Trophoblast cell (in vitro differentiated cells and primary cell): ENCODE data around the gene HNRNPA1L2.

ENCODE experiments used
- DNase-seq, 2 donors: peaks; one replicate each; pipeline ENCODE4 v3.0.0-alpha.2; 2016
- H2AFZ ChIP-seq: 2 replicates; pipeline ENCODE4 v1.6.1; 2013; ENCODE audit warnings: low read length, moderate library complexity, mild to moderate bottlenecking; ENCODE audit not compliant: insufficient read depth, poor library complexity
- H2AK5ac ChIP-seq: 2 replicates; pipeline ENCODE4 v1.6.1; 2013; ENCODE audit warnings: mild to moderate bottlenecking, low read length
- H2BK120ac ChIP-seq: 2 replicates; pipeline ENCODE4 v1.6.1; 2013; ENCODE audit warnings: low read length, mild to moderate bottlenecking, moderate library complexity; ENCODE audit not compliant: insufficient read depth, poor library complexity
- H2BK12ac ChIP-seq: 2 replicates; pipeline ENCODE4 v1.6.1; 2013; ENCODE audit warnings: mild to moderate bottlenecking, low read length, moderate library complexity
- H2BK5ac ChIP-seq: 2 replicates; pipeline ENCODE4 v1.6.1; 2013; ENCODE audit warnings: low read length, low read depth, moderate library complexity, mild to moderate bottlenecking; ENCODE audit not compliant: poor library complexity
- H3K14ac ChIP-seq: 2 replicates; pipeline ENCODE4 v1.6.1; 2013; ENCODE audit warnings: mild to moderate bottlenecking, low read length
- H3K18ac ChIP-seq: 2 replicates; pipeline ENCODE4 v1.6.1; 2013; ENCODE audit warnings: mild to moderate bottlenecking, low read length
- H3K23ac ChIP-seq: 2 replicates; pipeline ENCODE4 v1.6.1; 2013; ENCODE audit warnings: low read length
- H3K27ac ChIP-seq: 2 replicates; pipeline ENCODE4 v1.5.1; 2013; ENCODE audit warnings: low read depth, mild to moderate bottlenecking, inconsistent platforms, low read length, moderate library complexity
- H3K27me3 ChIP-seq: 2 replicates; pipeline ENCODE4 v1.6.1; 2013; ENCODE audit warnings: inconsistent platforms, mild to moderate bottlenecking, low read length, moderate library complexity; ENCODE audit not compliant: insufficient read depth
- H3K36me3 ChIP-seq, 2 experiments: 1 replicate in 1 of 2; 2 replicates in 1 of 2; pipeline ENCODE4 v1.6.1; 2013; ENCODE audit warnings: low read length in 2 of 2, mild to moderate bottlenecking in 2 of 2, moderate library complexity in 1 of 2; ENCODE audit not compliant: insufficient read depth in 2 of 2, control insufficient read depth in 1 of 2
- H3K4ac ChIP-seq: 2 replicates; pipeline ENCODE4 v1.6.1; 2013; ENCODE audit warnings: low read depth, mild to moderate bottlenecking, low read length, moderate library complexity
- H3K4me1 ChIP-seq, 2 experiments: 1 replicate in 1 of 2; 2 replicates in 1 of 2; pipeline ENCODE4 v1.6.1; 2013; ENCODE audit warnings: low read length in 2 of 2, mild to moderate bottlenecking in 2 of 2, moderate library complexity in 1 of 2; ENCODE audit not compliant: insufficient read depth in 2 of 2, control insufficient read depth in 1 of 2
- H3K4me2 ChIP-seq: 2 replicates; pipeline ENCODE4 v1.6.1; 2013; ENCODE audit warnings: inconsistent platforms, mild to moderate bottlenecking, low read length, moderate library complexity
- H3K4me3 ChIP-seq: 2 replicates; pipeline ENCODE4 v1.5.1; 2013; ENCODE audit warnings: mild to moderate bottlenecking, low read depth, low read length, inconsistent platforms
- H3K79me1 ChIP-seq: one replicate; pipeline ENCODE4 v1.6.1; 2013; ENCODE audit warnings: low read length
- H3K79me2 ChIP-seq: 2 replicates; pipeline ENCODE4 v1.6.1; 2013; ENCODE audit warnings: low read length, mild to moderate bottlenecking; ENCODE audit not compliant: control insufficient read depth, insufficient read depth, poor library complexity
- H3K9ac ChIP-seq: 2 replicates; pipeline ENCODE4 v1.6.1; 2013; ENCODE audit warnings: mild to moderate bottlenecking, low read length
- H3K9me3 ChIP-seq: 2 replicates; pipeline ENCODE4 v1.6.1; 2013; ENCODE audit warnings: low read depth, mild to moderate bottlenecking, control low read depth, inconsistent platforms, low read length; ENCODE audit not compliant: insufficient read depth
- H4K12ac ChIP-seq: 2 replicates; pipeline ENCODE4 v1.6.1; 2013; ENCODE audit warnings: low read depth, mild to moderate bottlenecking, low read length, moderate library complexity
- H4K8ac ChIP-seq: 2 replicates; pipeline ENCODE4 v1.6.1; 2013; ENCODE audit warnings: low read depth, mild to moderate bottlenecking, low read length, moderate library complexity
- H4K91ac ChIP-seq: one replicate; pipeline ENCODE4 v1.6.1; 2013; ENCODE audit warnings: low read depth, mild to moderate bottlenecking, low read length, moderate library complexity
- WGBS: extraction: QIAGEN DNeasy Blood & Tissue Kit; methylation state at CpG from one replicate; pipeline ENCODE4 v1.1.7; 2013; ENCODE audit warnings: missing lambda C conversion rate; ENCODE audit not compliant: insufficient read length, insufficient coverage; ENCODE audit errors: extremely low coverage; 5-methylcytosine and 5-hydroxymethylcytosine counted together

HNRNPA1L2 gene

DNA sequence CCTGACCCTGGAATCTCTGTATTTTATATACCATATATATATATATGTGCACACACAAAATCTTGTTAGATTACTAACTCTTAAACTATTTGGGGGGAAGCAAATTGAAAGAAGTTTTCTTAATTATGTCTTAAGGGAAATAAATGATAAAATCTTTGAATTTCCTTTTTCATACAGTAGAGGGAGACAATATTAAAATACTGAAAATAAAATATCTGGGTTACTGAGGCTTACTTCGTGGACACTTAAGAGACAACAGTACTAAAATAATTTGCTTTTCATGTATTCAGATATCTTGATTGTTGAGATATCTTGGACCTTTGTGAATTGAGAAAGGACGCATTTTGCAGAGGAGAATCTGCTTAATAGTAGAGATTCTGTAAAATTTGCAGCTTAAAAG, 27.4 kb downstream of the HNRNPA1L2 start:
- H4K12ac ChIP-seq = no peak overlapping the region
- H2AFZ ChIP-seq = no peak overlapping the region
- WGBS = no CpG with 5 or more reads among the region's 2 CpGs

DNA sequence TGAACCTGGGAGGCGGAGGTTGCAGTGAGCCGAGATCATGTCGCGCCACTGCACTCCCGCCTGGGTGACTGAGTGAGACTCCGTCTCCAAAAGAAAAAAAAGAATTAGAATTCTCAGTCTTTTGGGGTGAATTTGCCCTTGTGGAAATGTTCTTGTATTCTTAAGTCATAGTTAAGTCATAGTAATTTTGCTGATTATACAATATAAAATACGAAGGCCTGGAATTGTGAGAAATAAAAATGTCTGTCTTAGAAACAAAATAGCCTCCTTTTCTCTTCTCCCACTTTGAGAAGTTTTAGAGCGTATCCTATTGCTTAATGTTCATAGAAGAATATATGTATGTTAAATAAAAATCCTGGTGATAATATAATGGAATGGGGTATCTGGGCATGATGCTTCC, 28.5 kb downstream of the HNRNPA1L2 start:
- DNase-seq = no peak
- Histone ChIP-seq H4K12ac (no peak overlapping the region), H3K36me3 (peaks cover 11 to 13% of the 10 kb centered on the region in 2 experiments), H3K4me1 (no peaks in the 10 kb centered on the region), H3K23ac (no peak overlapping the region), H3K79me2 (no peaks in the 10 kb centered on the region), H3K14ac (no peak overlapping the region), H3K4ac (no peak overlapping the region), H2AFZ (no peak overlapping the region), H3K79me1 (no peaks in the 10 kb centered on the region), H3K4me2 (no peak overlapping the region), H2BK5ac (no peak overlapping the region), H3K27me3 (no peaks in the 10 kb centered on the region), H3K9me3 (no peaks in the 10 kb centered on the region), H3K27ac (no peak overlapping the region), H3K18ac (no peak overlapping the region), H4K91ac (no peak overlapping the region), H2AK5ac (no peak overlapping the region), H3K9ac (no peak overlapping the region), H4K8ac (no peak overlapping the region), H2BK12ac (no peak overlapping the region), H2BK120ac (no peak overlapping the region), H3K4me3 (no peak overlapping the region)
- no CpG with 5 or more reads among the region's 8 CpGs for WGBS

More for the DNA sequence above, 27.4 kb downstream of the HNRNPA1L2 start:
- Histone ChIP-seq H3K4me2 (no peak overlapping the region), H3K9me3 (no peaks in the 10 kb centered on the region), H3K4me1 (no peaks in the 10 kb centered on the region), H3K79me1 (no peaks in the 10 kb centered on the region), H3K27ac (no peak overlapping the region), H3K9ac (no peak overlapping the region), H4K8ac (no peak overlapping the region), H2BK120ac (no peak overlapping the region), H3K36me3 (peaks cover 11 to 14% of the 10 kb centered on the region in 2 experiments), H3K4me3 (no peak overlapping the region), H4K91ac (no peak overlapping the region), H3K14ac (no peak overlapping the region), H3K23ac (no peak overlapping the region), H2BK12ac (no peak overlapping the region), H3K79me2 (no peaks in the 10 kb centered on the region), H3K18ac (no peak overlapping the region), H3K27me3 (no peaks in the 10 kb centered on the region), H2BK5ac (no peak overlapping the region), H2AK5ac (no peak overlapping the region), H3K4ac (no peak overlapping the region)
- DNase-seq = no peak

DNA sequence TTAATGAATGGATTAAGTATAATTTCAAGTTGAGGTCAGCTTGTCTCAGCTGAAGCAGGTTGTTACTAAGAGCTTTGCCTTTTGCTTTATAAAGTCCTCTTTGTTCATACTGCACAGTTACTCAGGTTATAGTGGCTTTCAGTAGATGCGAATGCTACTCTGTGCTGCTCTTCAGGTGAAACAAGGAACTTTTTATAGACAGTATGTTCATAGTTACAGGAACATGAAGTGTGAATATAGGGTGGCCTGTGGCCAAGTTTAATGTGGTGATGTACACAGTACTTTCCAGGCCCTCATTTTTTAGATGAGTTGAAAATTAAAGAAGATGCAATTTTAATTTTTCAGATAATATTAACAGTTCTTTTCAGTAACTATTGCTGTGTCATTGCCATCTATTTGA, 31.2 kb downstream of the HNRNPA1L2 start:
- H3K9ac ChIP-seq = no peak overlapping the region
- WGBS = no CpG with 5 or more reads among the region's 1 CpG
- H2BK12ac ChIP-seq = no peak overlapping the region
- no peaks in the 10 kb centered on the region for H3K27me3 ChIP-seq
- H4K8ac ChIP-seq = no peak overlapping the region
- H3K14ac ChIP-seq = no peak overlapping the region
- H2AFZ ChIP-seq = no peak overlapping the region
- H3K23ac ChIP-seq = no peak overlapping the region
- H3K4me3 ChIP-seq = no peak overlapping the region
- no peak overlapping the region for H2BK5ac ChIP-seq
- H3K4me2 ChIP-seq = no peak overlapping the region
- no peak overlapping the region for H4K12ac ChIP-seq
- H2AK5ac ChIP-seq = no peak overlapping the region
- no peaks in the 10 kb centered on the region for H3K79me1 ChIP-seq
- H3K27ac ChIP-seq = no peak overlapping the region
- no peaks in the 10 kb centered on the region for H3K4me1 ChIP-seq
- H4K91ac ChIP-seq = no peak overlapping the region
- H3K9me3 ChIP-seq = no peaks in the 10 kb centered on the region
- no peak for DNase-seq
- peaks cover 4% of the 10 kb centered on the region in 2 experiments for H3K36me3 ChIP-seq
- no peak overlapping the region for H3K18ac ChIP-seq
- H2BK120ac ChIP-seq = no peak overlapping the region
- H3K79me2 ChIP-seq = no peaks in the 10 kb centered on the region
- H3K4ac ChIP-seq = no peak overlapping the region

DNA sequence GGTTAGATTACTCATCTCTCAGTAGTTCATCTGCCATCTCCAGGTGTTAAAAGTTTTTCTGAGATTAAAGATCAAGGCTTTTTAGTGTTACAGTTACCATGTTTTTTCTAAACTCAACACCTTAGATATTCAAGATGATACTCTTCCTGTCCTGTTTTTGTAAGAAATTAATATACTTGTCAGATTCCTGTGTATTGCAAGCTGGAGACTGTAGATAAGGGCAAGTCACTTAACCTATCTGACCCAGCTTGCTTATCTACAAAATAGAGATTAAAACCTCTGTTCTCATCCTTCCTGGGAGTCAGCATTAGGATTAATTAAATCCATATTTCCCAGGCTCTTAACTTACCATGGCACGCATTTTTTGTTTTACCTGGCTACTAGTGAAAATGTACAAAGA, 35.6 kb downstream of the HNRNPA1L2 start:
- no peak overlapping the region for H3K4ac ChIP-seq
- peaks cover 8 to 17% of the 10 kb centered on the region in 2 experiments for H3K36me3 ChIP-seq

More for the DNA sequence above, 35.6 kb downstream of the HNRNPA1L2 start:
- Histone ChIP-seq H3K4me1 (no peaks in the 10 kb centered on the region), H2BK5ac (no peak overlapping the region), H3K79me1 (no peaks in the 10 kb centered on the region), H3K79me2 (no peaks in the 10 kb centered on the region), H2AFZ (no peak overlapping the region), H3K4me3 (no peak overlapping the region), H4K12ac (no peak overlapping the region), H2BK120ac (no peak overlapping the region), H3K9ac (no peak overlapping the region), H3K27ac (no peak overlapping the region), H3K4me2 (no peak overlapping the region), H3K27me3 (no peaks in the 10 kb centered on the region), H3K18ac (no peak overlapping the region), H3K23ac (no peak overlapping the region), H3K14ac (no peak overlapping the region), H2AK5ac (no peak overlapping the region), H2BK12ac (no peak overlapping the region), H4K91ac (no peak overlapping the region), H4K8ac (no peak overlapping the region), H3K9me3 (no peaks in the 10 kb centered on the region)
- no CpG with 5 or more reads among the region's 1 CpG for WGBS
- DNase-seq = no peak
